DND-41 (cell line): ENCODE data around the gene NUP153.

ENCODE experiments used
- CTCF ChIP-seq: IDR thresholded peaks from 2 replicates; pipeline ENCODE4 v1.5.1; 2012; ENCODE audit warnings: borderline replicate concordance, low read length, moderate library complexity, mild to moderate bottlenecking; ENCODE audit not compliant: poor library complexity, severe bottlenecking; ENCODE audit errors: extremely low read depth
- EZH2 ChIP-seq: IDR thresholded peaks from 3 replicates; pipeline ENCODE4 v1.6.1; 2012; ENCODE audit warnings: borderline replicate concordance, low read depth, mild to moderate bottlenecking, moderate library complexity, low read length, inconsistent platforms; ENCODE audit not compliant: severe bottlenecking

GRCh38 chr6:17744019-17744756 is 37.5 kb upstream of the NUP153 start:
- TF ChIP-seq CTCF (no peak), EZH2 (no peak)
